ENCODE measurements around the gene KLK2.

KLK2 gene

GRCh38 chr19:50851620-50852019 is 21.6 kb upstream of the KLK2 start:
- DNase-seq = no peak

- no peak for DNase-seq
Measured at GRCh38 chr19:50854636-50855410, 18.4 kb upstream of the KLK2 start, which contains the start of gene KLK3. Gene KLK3, plus strand, starts transcription at chr19:50854915. Its CDS starts 41 bp downstream, at chr19:50854956.

- no peak for DNase-seq
Measured at GRCh38 chr19:50857366-50857765, 15.9 kb upstream of the KLK2 start.

- DNase-seq = no peak
Measured at GRCh38 chr19:50858886-50859285, 14.4 kb upstream of the KLK2 start.

GRCh38 chr19:50859849-50860248 is 13.4 kb upstream of the KLK2 start:
- DNase-seq = no peak

GRCh38 chr19:50861010-50861409 is 12.2 kb upstream of the KLK2 start:
- no peak for DNase-seq

- no peak for DNase-seq
Measured at GRCh38 chr19:50861496-50862286, 11.5 kb upstream of the KLK2 start.

GRCh38 chr19:50869479-50869878 is 3.8 kb upstream of the KLK2 start:
- no peak for DNase-seq

GRCh38 chr19:50870417-50871089 is 2.7 kb upstream of the KLK2 start:
- DNase-seq = no peak

- no peak for DNase-seq
Measured at GRCh38 chr19:50874211-50874610, 972 bp downstream of the KLK2 start.

- DNase-seq = no peak
Measured at GRCh38 chr19:50875795-50876422, 2.7 kb downstream of the KLK2 start.

- no peak for DNase-seq
Measured at GRCh38 chr19:50876456-50876855, 3.2 kb downstream of the KLK2 start.

GRCh38 chr19:50877338-50877737 is 4.1 kb downstream of the KLK2 start:
- DNase-seq = no peak

GRCh38 chr19:50878851-50879250 is 5.6 kb downstream of the KLK2 start:
- no peak for DNase-seq

GRCh38 chr19:50880241-50880640 is 7.0 kb downstream of the KLK2 start:
- no peak for DNase-seq

GRCh38 chr19:50882188-50882587 is 8.9 kb downstream of the KLK2 start:
- DNase-seq = no peak

GRCh38 chr19:50889638-50890037 is 16.4 kb downstream of the KLK2 start:
- DNase-seq = no peak

- no peak for DNase-seq
Measured at GRCh38 chr19:50890422-50891252, 17.4 kb downstream of the KLK2 start.

- DNase-seq = no peak
Measured at GRCh38 chr19:50891253-50891625, 18.0 kb downstream of the KLK2 start.

- DNase-seq = no peak
Measured at GRCh38 chr19:50893047-50893736, 20.0 kb downstream of the KLK2 start.

Measured in effector CD4-positive, alpha-beta T cell (primary cell).